ENCODE data around the gene TRIM49D2. TPM values are rescaled to one million over a fixed set of nuclear protein-coding genes. Genes with fewer than 3 reads are reported as not detected.
"Not testable (repeated sequence)": the region's sequence is repeated elsewhere in the genome, so short reads cannot be mapped to it uniquely, and the experiment has no call there.

TRIM49D2 gene
- total RNA-seq, 1 experiment from 2014 or later: not detected

- BruUV-seq (replicated peaks): no TSS peak
- no peaks in the 10 kb centered on the region for H3K36me3 ChIP-seq (ENCODE audit: control insufficient read depth in 1 of 2, insufficient read depth in 2 of 2, low read length in 2 of 2)
- ChIA-PET POLR2A (no interaction called here), CTCF (no interaction called here), RAD21 (ENCODE audit: low non-redundant PET in 1 of 2, low total read pairs in 2 of 2, uncharacterized antibody in 2 of 2, unreplicated experiment in 2 of 2) (no interaction called here)
- intact Hi-C loops (cut with micrococcal nuclease): no loop called here
- no peak within 1 kb of the TSS for H2AFZ ChIP-seq (ENCODE audit: low read depth, low read length, poor library complexity, severe bottlenecking)
- H3K9me3 ChIP-seq (ENCODE audit: control insufficient read depth in 1 of 2, insufficient read depth in 1 of 2, low read depth in 1 of 2, low read length in 2 of 2): no peaks in the 10 kb centered on the region
- TF ChIP-seq POLR2A (IDR thresholded peaks at IDR 0.05; ENCODE audit: borderline replicate concordance, extremely low read depth, insufficient read depth, insufficient read length) (no peak), JUND (IDR thresholded peaks at IDR 0.05) (no peak), ATF3 (IDR thresholded peaks at IDR 0.05) (no peak), EZH2 (IDR thresholded peaks at IDR 0.05) (no peak), SRF (IDR thresholded peaks at IDR 0.05; ENCODE audit: low read depth) (no peak)
- no peaks in the 10 kb centered on the region for H3K4me1 ChIP-seq (ENCODE audit: control insufficient read depth in 1 of 2, insufficient read depth in 2 of 2, low read length in 2 of 2)
- H3K27me3 ChIP-seq (ENCODE audit: insufficient read depth, low read length): peaks cover 6% of the 10 kb centered on the region
- no peaks in the 10 kb centered on the region for H3K79me2 ChIP-seq (ENCODE audit: insufficient read depth, low read length)
- no peak within 1 kb of the TSS for H3K27ac ChIP-seq (ENCODE audit: low read depth, low read length)
- DNase-seq (ENCODE audit: low read depth, low spot score) (no peak), ATAC-seq (no peak)
- no peak within 1 kb of the TSS for H3K4me2 ChIP-seq (ENCODE audit: low read length)
- no peak within 1 kb of the TSS for H3K4me3 ChIP-seq (replicated peaks in 1 of 2; ENCODE audit: low read depth in 1 of 2, low read length in 2 of 2)
- no peak within 1 kb of the TSS for H3K9ac ChIP-seq (ENCODE audit: low read length)
- no peaks in the 10 kb centered on the region for H3K9me2 ChIP-seq (ENCODE audit: insufficient read depth)
- no peaks in the 10 kb centered on the region for H4K20me1 ChIP-seq (ENCODE audit: insufficient read depth)
Measured at GRCh38 chr11:89922195-89922660, 1.6 kb upstream of the TRIM49D2 start, which contains the start of gene TRIM49D1. TSS of gene TRIM49D1 (minus strand) at chr11:89922245. CDS start at chr11:89917710, 4,535 bp downstream.

GRCh38 chr11:89960833-89961232 is 37.0 kb downstream of the TRIM49D2 start:
- intact Hi-C loops (cut with micrococcal nuclease); RAD21 ChIA-PET (ENCODE audit: low non-redundant PET in 1 of 2, low total read pairs in 2 of 2, uncharacterized antibody in 2 of 2, unreplicated experiment in 2 of 2); H3K36me3 ChIP-seq (ENCODE audit: control insufficient read depth in 1 of 2, insufficient read depth in 2 of 2, low read length in 2 of 2); H3K27ac ChIP-seq (ENCODE audit: low read depth, low read length); H3K4me2 ChIP-seq (ENCODE audit: low read length); H3K4me1 ChIP-seq (ENCODE audit: control insufficient read depth in 1 of 2, insufficient read depth in 2 of 2, low read length in 2 of 2); ATAC-seq; H3K9me2 ChIP-seq (ENCODE audit: insufficient read depth); H3K9ac ChIP-seq (ENCODE audit: low read length); H3K4me3 ChIP-seq (replicated peaks in 1 of 2; ENCODE audit: low read depth in 1 of 2, low read length in 2 of 2); H3K27me3 ChIP-seq (ENCODE audit: insufficient read depth, low read length); CTCF ChIA-PET; H3K79me2 ChIP-seq (ENCODE audit: insufficient read depth, low read length); DNase-seq (ENCODE audit: low read depth, low spot score); H4K20me1 ChIP-seq (ENCODE audit: insufficient read depth); POLR2A ChIA-PET; H3K9me3 ChIP-seq (ENCODE audit: control insufficient read depth in 1 of 2, insufficient read depth in 1 of 2, low read depth in 1 of 2, low read length in 2 of 2); BruUV-seq (replicated peaks); H2AFZ ChIP-seq (ENCODE audit: low read depth, low read length, poor library complexity, severe bottlenecking): not testable (repeated sequence)

GRCh38 chr11:89965737-89966136 is 41.9 kb downstream of the TRIM49D2 start, which contains the start of gene TRIM64:
TSS of gene TRIM64 (plus strand) at chr11:89966037. CDS start at chr11:89968504, 2,467 bp downstream.
- H3K27me3 ChIP-seq (ENCODE audit: insufficient read depth, low read length); intact Hi-C loops (cut with micrococcal nuclease); H3K9me2 ChIP-seq (ENCODE audit: insufficient read depth); DNase-seq (ENCODE audit: low read depth, low spot score); CTCF ChIA-PET; ATAC-seq; H3K9me3 ChIP-seq (ENCODE audit: control insufficient read depth in 1 of 2, insufficient read depth in 1 of 2, low read depth in 1 of 2, low read length in 2 of 2); H4K20me1 ChIP-seq (ENCODE audit: insufficient read depth); H3K4me3 ChIP-seq (replicated peaks in 1 of 2; ENCODE audit: low read depth in 1 of 2, low read length in 2 of 2); H3K79me2 ChIP-seq (ENCODE audit: insufficient read depth, low read length); H3K9ac ChIP-seq (ENCODE audit: low read length); H3K36me3 ChIP-seq (ENCODE audit: control insufficient read depth in 1 of 2, insufficient read depth in 2 of 2, low read length in 2 of 2); H2AFZ ChIP-seq (ENCODE audit: low read depth, low read length, poor library complexity, severe bottlenecking); BruUV-seq (replicated peaks); H3K4me2 ChIP-seq (ENCODE audit: low read length); H3K4me1 ChIP-seq (ENCODE audit: control insufficient read depth in 1 of 2, insufficient read depth in 2 of 2, low read length in 2 of 2); RAD21 ChIA-PET (ENCODE audit: low non-redundant PET in 1 of 2, low total read pairs in 2 of 2, uncharacterized antibody in 2 of 2, unreplicated experiment in 2 of 2); POLR2A ChIA-PET; H3K27ac ChIP-seq (ENCODE audit: low read depth, low read length): not testable (repeated sequence)
